Stimulated activated CD4-positive, alpha-beta T cell treated with anti-CD3 and anti-CD28 coated beads, Interleukin-4, amount 100 ng/mL, for 48 hours (primary cell): ENCODE data around the gene OR4K13.

Source experiments
- DNase-seq, 2 donors: peaks; one replicate each; pipeline ENCODE4 v3.0.0-alpha.2; 2020; ENCODE audit warnings: low read depth in 2 of 2

OR4K13 gene

GRCh38 chr14:20035938-20036337 lies at the start of gene OR4K13:
TSS of gene OR4K13 (minus strand) at chr14:20036038. CDS start at chr14:20034758, 1,280 bp downstream.
- DNase-seq: no peak

GRCh38 chr14:20059745-20060144 lies 23.9 kb upstream of the OR4K13 start, which contains the start of gene OR4L1:
TSS of gene OR4L1 (plus strand) at chr14:20060045. CDS start at chr14:20060045, 0 bp downstream.
- DNase-seq: no peak

GRCh38 chr14:20048202-20048601 lies 12.4 kb upstream of the OR4K13 start:
- no peak for DNase-seq

- no peak for DNase-seq
These were observed 8.4 kb upstream of the OR4K13 start for GRCh38 chr14:20044243-20044642.

GRCh38 chr14:20035449-20035848 lies 389 bp downstream of the OR4K13 start:
- DNase-seq: no peak

- no peak for DNase-seq
These were observed 4.8 kb downstream of the OR4K13 start for GRCh38 chr14:20031058-20031457.

GRCh38 chr14:20019257-20019865 lies 16.5 kb downstream of the OR4K13 start, which contains the start of gene OR4K14:
TSS of gene OR4K14 (minus strand) at chr14:20019307. CDS start at chr14:20015193, 4,114 bp downstream.
- DNase-seq: no peak

- no peak for DNase-seq
These were observed 27.7 kb downstream of the OR4K13 start for GRCh38 chr14:20008156-20008555.

GRCh38 chr14:20002319-20002718 lies 33.5 kb downstream of the OR4K13 start:
- no peak for DNase-seq

- no peak for DNase-seq
These were observed 34.0 kb downstream of the OR4K13 start, which contains the start of gene OR4Q2 for GRCh38 chr14:20001863-20002262. TSS of gene OR4Q2 (plus strand) at chr14:20002163.

- DNase-seq: no peak
These were observed 42.4 kb downstream of the OR4K13 start for GRCh38 chr14:19993438-19993837.
